ENCODE results near the gene DNER.

- TF ChIP-seq MEF2A (IDR thresholded peaks at IDR 0.05; ENCODE audit: borderline replicate concordance, low read depth) (no peak), CTCF (IDR thresholded peaks at IDR 0.05) (no peak), EP300 (IDR thresholded peaks at IDR 0.05; ENCODE audit: borderline replicate concordance in 1 of 2, low read depth in 1 of 2, low read length in 1 of 2) (no peak), USF1 (IDR thresholded peaks at IDR 0.05; ENCODE audit: borderline replicate concordance, low read depth) (no peak)
These were observed 228.5 kb downstream of the DNER start for GRCh38 chr2:229485857-229486256.
